8988T (cell line): ENCODE measurements around the gene HTRA3.
"Not testable (repeated sequence)": the region's sequence is repeated elsewhere in the genome, so short reads cannot be mapped to it uniquely, and the experiment has no call there.

Source experiments
- DNase-seq: peaks from one replicate; pipeline ENCODE4 v3.0.0; 2011

HTRA3 gene

DNA sequence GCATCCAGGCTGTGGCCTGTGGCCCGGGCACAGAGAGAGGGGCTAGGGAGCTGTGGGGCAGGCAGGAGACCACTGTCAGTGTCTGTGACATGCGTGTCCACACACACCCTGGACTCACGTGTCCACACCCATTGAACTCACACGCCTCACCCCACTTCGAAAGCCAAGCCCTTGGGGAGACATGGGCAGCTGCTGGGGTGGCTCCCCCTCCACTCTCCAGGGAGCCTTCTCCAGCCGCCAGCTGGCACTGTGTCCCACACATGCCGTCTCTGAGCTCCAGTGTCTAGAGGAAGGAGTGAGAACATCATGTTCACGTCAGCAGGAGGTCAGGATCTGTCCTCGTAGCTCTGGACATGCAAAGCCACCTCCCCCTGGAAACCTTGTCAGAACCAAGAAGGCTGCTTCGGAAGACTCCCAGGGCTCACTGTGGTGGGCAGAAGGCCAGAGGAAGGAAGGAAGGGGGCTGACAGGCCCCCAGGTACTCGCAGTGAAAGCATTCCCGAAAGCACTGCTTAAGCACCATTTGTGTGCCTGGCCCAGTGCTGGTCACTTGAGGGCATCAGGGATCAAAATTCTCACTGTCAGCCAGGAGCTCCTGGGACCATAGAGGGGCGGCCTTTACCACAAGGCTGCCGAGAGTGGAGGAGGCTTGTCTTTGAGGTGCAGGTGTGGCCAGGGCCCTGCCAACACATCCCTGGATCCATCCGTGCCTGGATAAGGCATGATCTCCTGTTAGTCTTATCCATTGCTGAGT lies 61.4 kb downstream of the HTRA3 start:
- DNase-seq: no peak

DNA sequence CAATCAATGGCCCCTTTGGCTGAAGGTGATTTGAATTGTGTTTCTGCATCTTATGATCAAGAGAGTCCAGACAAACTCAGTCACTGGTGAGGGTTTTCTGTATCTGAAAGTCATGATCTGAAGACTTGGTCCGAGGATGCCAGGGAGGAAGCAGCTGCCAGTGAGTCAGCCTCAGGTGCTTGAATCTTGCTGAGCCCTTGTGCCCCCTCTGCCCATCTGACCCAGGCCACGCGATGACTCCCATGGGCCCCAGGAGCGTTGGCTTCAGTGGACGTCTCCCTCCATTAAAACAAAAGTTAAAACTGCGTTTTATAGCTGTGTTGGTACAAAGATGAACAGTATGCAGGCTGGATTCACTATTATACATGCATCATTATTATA lies 62.0 kb downstream of the HTRA3 start:
- DNase-seq: no peak

DNA sequence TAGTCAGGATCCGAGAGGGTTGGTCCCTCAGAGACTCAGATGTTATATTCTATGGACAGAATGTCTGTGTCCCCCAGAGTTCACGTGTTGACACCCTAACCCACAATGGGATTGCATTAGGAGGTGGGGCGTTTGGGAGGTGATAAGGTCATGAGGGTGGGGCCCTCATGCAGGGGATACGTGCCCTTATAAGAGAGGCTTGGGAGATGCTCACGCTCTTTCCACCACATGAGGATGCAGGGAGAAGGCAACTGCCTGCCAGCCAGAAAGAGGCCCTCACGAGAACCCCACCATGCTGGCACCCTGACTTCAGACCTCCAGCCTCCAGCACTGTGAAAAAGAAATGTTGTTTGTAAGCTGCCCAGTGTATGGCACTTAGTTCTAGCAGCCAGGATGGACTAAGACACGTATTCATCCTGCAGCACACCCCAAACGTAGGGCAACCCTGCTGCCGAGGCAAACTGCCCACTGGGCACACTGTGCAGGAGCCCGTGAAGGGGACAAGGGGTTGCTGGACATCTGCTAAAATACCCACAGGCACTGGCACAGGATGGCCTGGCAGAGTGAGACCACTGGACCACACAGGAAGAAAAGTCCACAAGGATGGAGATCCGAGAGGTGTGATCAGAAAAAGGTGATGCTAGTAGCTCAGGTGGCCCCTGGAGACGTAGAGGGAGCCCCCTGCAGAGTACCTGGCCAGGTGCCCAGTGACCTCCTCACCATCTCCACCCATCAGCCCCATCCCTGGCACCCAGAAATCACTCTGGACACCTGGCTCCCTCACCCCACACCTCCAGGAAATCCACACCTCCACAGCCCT lies 62.7 kb downstream of the HTRA3 start:
- DNase-seq: no peak

DNA sequence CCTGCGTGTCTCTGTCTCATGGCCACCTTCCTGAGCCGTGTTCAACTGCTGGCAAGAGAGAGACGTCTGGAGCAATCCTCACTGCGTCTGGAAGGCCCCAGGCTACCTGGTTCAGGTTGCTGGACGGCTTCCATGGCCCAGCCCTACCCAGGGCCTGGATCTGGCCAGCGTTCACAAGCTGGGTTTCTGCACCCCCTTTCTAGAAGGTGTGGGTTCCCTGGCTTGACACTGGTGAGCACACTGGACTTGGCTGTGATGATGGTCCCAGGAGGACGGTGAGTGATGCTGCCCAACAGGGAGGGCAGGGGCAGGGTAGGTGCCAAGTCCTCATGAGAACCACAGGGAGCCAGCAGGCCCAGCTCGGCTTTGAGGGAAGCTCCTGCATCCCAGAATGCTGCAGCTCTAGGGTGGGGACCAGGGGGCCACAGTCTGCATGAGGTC lies 63.4 kb downstream of the HTRA3 start:
- DNase-seq: no peak

DNA sequence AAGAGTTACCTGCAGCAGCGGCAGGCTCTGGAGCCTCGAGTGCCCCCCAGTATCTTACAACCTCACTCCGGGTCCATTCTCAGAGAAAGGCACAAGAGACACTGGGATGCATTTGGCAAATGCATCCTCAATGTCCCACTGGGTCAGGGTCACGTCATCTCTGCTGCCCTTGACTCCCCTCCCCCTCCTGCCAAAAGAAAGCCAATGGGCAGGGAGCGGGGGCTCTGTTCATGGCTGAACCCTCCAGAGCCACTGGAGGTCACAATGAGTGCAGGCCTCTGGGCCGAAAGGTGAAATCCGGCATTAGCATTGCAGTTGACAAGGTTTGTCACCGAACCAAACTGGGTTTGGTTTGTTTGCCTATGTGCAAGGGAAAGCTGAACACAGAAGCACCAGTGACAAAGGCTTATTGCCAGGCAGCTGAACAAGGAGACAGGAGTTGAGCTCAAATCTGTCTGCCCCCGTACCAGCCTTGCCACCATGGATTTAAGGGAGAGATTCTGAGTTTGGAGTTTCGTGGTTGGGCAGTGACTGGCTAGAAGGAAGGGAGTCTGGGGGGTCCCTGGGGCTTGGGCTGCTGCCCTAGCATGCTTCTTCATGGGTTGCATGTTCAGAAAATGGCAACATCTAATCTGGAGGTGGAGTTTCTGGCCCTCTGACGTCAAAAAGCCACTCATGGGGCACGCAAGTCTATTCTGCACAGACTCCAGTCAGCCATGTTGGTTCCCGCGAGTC lies 64.3 kb downstream of the HTRA3 start:
- no peak for DNase-seq

DNA sequence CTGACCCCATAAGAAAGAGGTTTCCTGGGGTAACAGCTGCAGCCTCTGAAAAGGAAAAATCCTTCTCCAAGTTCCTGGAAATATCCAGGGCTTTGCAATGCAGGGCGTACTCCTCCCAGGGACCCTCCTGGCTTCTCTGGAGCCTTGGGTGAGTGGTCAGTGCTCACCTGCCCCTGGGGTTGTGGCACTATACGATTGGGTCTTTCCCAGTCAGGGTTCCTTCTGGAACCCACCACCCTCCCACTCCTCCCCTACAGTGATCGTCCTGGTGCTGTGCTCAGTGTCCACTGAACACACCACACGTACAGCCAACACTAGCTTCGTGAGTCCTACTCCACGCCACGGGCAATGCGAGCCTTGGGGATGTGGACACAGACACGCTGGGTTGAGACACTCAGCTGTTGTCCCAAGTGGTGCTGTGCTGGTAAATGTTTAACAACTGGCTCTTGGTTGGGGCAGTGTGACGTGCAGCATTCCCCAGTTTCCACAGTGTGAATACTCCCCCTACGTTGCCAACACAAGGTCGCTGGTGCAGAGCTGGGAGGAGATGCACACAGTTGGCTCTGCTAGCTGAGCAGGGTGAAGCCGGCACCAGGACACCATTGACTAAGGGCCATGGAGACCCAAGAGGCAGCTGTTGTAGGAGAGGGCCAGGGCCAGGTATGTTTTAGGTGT lies 65.4 kb downstream of the HTRA3 start:
- DNase-seq: no peak

DNA sequence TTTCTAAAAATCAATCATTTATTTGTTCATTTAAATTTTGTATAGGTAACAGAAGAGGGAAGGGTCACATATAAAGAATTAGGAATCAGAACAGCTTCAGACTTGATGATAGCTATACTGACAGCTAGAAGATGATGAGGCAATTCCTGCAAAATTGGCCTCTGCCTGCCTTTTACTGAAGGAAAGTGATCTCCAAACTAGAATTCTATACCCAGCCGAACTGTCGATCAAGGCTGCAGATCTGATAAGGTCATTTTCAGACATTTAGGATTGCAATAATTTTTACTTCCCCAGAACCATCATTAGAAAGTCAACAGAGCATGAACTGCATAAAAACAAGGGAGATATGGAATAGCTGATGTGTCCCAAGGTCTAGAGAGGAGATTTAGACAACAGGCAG lies 66.3 kb downstream of the HTRA3 start:
- DNase-seq: no peak

DNA sequence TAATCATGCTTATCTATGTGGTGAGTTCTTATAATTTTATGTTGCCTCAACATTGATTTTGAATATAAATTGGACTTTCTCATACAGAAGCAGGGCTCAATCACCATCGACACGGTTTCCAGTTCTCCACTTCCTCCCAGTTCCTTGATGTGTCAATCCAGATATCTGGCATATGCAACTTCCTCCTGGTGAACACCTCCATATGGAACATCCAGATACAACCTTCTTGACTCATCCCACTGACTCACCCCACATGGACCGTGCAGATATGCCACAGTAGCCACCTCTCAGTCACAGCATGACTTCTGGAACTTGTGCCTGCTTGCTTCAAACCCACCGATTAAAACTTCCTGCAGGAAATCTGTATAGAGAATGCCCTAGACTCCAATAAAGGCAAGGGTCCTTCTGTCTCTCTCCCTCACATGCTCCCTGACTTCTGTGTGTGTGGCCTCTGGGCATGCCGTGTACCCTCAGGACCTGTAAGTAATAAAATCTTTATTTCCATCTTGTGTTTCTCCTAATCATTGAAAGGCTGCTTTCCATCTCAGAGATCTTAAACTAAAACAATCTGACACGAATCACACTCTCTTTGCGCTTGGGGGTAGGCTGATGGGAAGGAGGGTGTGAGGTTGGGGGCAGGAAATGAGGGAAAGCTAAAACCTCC lies 67.0 kb downstream of the HTRA3 start:
- DNase-seq: peak; percentile 74

DNA sequence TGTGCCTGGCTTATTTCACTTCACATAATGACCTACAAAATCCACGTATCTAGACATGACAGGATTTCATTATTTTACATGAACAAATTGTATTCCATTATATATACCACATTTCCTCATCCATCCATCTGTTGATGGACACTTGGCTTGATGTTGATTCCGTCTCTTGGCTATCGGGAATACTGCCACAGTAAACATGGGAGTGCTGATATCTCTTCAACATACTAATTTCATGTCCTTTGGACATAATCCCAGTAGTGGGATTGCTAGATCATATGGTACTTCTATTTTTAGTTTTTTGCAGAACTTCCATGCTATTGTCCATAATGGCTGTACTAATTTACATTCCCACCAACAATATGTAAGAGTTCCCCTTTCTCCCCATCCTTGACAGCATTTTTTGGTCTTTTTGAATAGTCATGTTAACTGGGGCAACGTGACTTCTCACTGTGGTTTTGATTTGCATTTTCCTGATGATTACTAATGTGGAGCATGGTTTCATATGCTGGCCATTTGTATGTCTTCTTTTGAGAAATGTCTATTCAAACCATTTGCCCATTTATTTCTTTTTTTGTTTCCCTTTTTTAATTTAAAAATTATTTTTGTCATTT lies 68.9 kb downstream of the HTRA3 start:
- no peak for DNase-seq

DNA sequence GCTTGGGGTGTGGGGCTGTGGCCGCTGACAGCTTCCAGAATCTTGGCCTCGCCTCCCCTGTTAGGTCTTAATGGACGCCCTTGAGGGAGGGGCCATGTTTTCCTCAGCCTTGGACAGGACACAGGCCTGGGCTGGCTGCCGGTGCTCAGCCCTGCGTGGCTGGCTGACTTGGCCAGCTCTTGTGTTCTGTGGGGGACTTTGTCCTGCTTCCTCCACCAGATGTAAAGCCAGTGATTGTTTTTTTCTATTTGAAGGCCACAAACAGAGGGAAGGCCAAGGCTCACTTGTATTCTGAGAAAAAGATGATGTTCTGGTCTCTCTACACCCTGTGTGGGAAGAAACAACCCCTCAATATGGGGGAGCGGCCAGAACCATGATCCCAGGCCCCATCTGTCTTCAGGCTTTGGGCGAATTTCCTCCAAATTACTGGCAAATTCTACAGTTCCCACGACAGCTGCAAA lies 71.3 kb downstream of the HTRA3 start:
- DNase-seq: no peak

DNA sequence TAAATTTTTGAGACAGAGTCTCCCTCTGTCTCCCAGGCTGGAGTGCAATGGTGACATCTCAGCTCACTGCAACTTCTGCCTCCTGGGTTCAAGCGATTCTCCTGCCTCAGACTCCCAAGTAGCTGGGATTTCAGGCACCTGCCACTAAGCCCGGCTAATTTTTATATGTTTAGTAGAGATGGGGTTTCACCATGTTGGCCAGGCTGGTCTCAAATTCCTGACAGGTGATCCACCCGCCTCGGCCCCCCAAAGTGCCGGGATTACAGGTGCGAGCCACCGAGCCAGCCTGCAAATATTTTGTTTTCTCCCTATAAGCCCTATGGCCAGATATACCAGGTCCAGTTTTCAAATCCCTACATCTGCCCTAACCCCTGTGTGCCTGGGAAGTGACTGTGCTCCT lies 71.7 kb downstream of the HTRA3 start:
- DNase-seq: not testable (repeated sequence)

DNA sequence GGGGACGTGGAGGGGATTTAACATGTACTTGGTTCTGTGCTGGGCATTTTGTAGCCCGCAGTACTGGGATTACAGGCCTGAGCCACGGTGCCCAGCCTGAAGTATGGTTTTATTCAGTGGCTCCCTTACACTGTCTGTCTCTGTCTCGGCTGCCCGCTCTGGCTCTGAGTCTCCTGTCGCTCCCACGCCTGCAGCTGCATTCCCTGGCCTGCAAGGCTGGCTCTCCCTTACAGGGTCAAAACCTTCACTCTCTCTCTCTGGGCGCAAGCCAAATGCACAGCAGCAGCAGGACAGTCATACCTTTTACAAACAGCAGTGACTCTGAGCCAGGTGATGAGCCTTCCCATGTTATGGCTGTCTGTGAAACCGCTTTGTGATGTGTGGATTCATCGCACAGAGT lies 72.1 kb downstream of the HTRA3 start:
- DNase-seq: no peak

DNA sequence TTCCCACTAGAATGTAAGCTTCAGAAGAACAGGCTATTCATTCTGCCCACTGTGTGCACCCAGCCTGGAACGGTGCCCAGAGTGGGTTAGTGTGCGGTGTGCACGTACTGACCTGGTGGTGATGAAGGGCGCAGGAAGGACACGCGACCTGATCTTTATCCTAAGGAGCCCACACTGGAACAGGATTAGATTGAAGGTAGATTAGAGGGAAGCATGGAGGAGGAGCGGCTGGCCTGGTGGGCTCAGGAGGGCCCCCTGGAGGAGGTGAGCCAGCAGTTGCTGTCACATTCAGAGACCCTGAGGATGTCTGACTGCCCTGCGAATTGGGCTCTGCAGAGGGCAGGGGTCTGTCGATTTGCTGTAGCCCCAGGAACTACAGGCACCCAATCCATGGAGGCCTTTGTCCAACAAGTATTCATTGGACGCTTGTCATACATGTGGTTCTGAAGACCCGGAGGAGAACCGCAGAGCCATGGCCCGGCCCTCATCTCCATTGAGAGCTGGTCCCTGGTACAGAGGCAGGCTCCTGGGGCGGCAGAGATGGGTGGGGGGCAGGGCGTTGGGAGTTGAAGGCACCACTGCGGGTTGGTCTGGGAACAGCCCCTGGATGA lies 73.2 kb downstream of the HTRA3 start:
- DNase-seq: peak; percentile 73

DNA sequence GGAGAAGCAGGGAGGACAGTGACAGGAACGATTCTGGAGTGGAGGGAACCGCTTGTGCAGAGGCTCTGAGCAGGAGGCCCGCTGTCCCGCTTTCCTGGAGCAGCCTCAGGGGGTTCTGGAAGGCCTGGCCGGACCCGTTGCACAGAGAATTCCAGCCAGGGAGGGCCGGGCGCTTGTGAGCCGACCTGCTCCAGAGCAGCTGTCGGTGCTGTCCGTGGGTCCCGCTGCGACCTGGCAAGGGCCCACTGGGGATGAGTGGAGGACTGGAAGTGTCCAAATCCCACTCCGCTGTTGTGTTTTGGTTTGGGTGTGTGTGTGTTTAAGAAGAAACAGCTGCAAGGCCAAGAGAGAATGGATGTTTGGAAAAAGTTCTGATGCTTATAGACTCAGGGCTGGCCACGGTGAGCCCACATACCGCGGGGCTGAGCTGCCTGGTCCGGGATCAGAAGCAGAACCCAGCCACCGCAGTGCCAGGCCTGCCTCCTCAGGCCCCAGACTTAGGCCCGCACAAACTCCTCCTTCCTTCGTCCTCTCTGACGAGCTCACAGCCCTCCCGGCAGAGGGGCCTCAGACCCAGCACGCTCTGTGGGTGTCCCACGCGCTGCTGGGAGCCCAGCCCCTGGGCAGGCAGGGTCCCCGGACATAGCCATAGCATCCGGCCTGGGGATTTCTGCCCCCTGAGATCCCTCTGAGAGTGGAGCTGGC lies 73.9 kb downstream of the HTRA3 start:
- DNase-seq: no peak

DNA sequence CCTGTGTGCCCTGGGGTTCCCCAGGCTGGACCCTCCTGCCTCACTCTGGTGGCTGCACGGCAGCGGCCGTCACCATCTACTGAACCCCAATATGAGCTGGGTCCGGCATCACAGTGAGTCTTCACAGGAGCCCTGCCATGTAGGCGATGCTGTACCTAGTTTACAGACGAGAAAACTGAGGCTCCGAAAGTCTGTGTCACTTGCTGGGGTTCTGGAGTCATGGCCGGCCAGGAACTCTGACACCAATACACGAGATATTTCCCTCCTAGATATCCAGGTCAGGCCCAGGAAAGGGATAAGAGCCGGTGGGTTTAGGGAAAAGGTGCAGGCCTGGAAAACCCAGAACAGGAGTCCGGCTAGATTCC lies 74.4 kb downstream of the HTRA3 start:
- no peak for DNase-seq

DNA sequence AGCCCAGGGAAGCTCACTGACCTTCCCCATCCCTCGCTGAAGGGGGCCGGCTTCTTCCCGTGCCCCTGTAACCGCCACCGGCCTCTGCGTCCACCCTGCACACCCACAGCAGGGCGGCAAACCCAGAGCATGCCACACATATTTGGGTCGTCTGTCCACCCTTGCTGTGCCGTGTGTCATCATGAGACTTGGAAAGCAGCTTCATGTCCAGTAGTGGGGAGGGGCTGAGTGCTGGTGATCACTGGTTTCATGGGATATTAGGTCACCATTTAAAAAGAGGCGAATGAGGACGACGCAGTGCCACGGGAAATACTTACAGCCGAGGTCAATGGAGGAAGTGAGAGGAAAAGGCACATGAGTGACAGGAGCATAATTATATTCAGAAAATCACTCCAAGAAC lies 74.8 kb downstream of the HTRA3 start:
- DNase-seq: no peak

DNA sequence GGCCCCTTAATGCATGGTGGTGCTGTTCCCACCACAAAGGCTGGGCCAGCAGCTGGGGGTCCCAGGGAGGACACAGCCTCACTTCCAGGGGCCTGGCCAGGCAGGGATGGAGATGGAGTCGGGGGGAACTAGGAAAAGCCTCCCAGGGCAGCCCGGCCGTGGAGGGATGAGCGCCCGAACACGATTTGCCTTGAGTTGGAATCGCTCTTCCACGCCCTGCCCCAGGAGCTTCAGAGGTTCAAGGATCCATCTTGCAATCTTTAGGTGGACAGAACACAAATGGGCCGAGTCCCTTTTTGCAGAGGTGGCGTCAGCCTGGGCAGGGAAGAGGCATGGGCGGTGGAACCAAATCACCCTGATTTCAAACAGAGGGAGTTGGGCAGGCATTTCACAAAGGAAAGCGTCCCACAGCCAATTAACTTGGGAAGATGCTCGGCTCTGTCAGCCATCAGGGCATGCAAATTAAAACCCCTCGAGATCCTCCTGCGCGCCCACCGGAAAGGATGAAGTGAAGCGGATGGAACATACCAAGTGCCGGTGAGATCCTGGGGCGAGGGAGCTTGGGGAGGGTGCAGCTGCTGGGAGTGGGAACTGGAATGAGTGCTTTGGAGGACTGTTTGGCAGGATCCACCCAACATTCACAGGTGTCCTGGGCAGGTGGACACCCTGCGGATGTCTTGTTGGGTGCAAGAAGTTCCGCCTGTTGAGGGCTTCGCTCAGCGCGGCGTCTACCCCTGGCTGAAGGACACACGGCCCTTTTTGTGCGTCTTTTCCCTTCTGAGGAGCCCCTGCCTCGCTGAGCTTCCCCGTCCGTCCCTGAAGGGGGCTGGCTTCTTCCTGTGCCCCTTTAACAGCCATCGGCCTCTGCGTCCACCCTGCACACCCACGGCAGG lies 75.7 kb downstream of the HTRA3 start:
- no peak for DNase-seq

DNA sequence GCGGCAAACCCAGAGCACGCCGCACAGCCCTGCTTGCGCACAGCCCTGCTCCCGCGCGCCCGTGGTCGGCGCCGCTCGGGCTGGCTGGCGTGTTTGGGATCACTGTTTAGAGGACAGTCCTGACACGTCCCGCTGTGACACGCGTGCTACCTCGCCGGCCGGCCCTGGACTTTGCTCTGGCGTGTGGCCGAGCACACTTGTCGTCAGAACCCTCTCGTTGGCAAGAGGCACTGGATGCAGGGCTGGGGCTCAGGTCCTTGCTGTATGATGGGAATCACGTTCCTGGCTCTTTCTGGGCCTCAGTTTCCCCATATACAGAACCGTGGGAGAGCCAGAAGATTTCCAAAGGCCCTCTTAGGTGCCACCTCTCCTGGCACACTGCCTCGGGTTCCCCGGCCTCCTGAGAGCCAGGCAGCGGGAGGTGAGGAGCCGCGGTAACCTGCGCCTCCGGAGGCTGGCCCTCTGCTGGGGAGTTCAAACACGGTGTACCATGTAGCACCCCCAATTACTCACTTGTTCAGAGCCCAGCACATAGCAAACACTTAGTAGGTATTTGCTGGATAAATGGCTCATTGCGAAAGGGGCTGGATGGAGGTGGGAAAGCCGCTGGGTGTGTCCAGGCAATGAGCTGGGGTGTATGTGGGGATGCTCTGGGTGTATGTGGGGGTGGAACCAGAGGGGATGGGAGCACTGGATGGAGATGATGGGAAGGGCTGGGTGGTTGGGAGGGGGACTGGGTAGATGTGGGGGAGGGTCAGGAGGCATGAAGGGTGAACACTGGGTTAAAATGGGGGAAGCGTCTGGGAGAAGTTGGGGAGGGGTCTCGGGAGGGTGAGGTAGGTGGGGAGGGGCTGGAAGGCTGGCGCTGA lies 76.6 kb downstream of the HTRA3 start:
- DNase-seq: no peak
